Endothelial cell of umbilical vein (primary cell): Measurements from ENCODE around the gene HSF2BP. TPM values are rescaled to one million over a fixed set of nuclear protein-coding genes. Genes with fewer than 3 reads are reported as not detected.

ENCODE experiments used
- BruUV-seq: library from RNA; stranded (reverse); fragments of 400-500 nt; replicated peaks from 2 replicates; lab custom pipeline; 2021; lab: Mats Ljungman, UMichigan
- CTCF ChIA-PET: fragments of 300-600, 350-600 bp; sonication (Branson Sonifier 250); formaldehyde crosslinking; loops from one replicate; lab custom pipeline; 2021; ENCODE audit warnings: antibody characterized with exemption, inconsistent platforms; lab: Charles Lee
- POLR2A ChIA-PET: fragments of 300-600, 350-600 bp; sonication (Branson Sonifier 250); formaldehyde crosslinking; loops from one replicate; lab custom pipeline; 2021; ENCODE audit warnings: antibody characterized with exemption, inconsistent platforms; lab: Charles Lee
- DNase-seq: peaks from one replicate; pipeline ENCODE4 v3.0.0-alpha.2; 2011; ENCODE audit warnings: low read depth, low spot score
- FAIRE-seq: peaks from 2 replicates; lab custom pipeline; 2011; peaks lifted over from hg19 to GRCh38; lab: Jason Lieb, UNC
- H2AFZ ChIP-seq: 2 replicates; pipeline ENCODE4 v1.6.0; 2012; ENCODE audit warnings: low read depth, low read length, control low read depth, inconsistent platforms
- H3K27ac ChIP-seq: 2 replicates; pipeline ENCODE4 v1.5.1; 2011; ENCODE audit warnings: low read depth, mild to moderate bottlenecking, control low read depth, low read length, moderate library complexity; ENCODE audit not compliant: insufficient read depth
- H3K27me3 ChIP-seq, 2 experiments: 2 replicates each; pipeline versions ENCODE4 v1.6.0 to v1.6.1; 2011; ENCODE audit warnings: low read length in 2 of 2, mixed read lengths in 1 of 2; ENCODE audit not compliant: control insufficient read depth in 2 of 2, insufficient read depth in 2 of 2
- H3K36me3 ChIP-seq, 2 experiments: 2 replicates in 1 of 2; 3 replicates in 1 of 2; pipeline ENCODE4 v1.5.1; 2011; ENCODE audit warnings: low read length in 2 of 2, mild to moderate bottlenecking in 1 of 2, moderate library complexity in 1 of 2; ENCODE audit not compliant: control insufficient read depth in 2 of 2, insufficient read depth in 2 of 2; ENCODE audit errors: extremely low read depth in 1 of 2
- H3K4me1 ChIP-seq: 3 replicates; pipeline ENCODE4 v1.5.1; 2011; ENCODE audit warnings: mild to moderate bottlenecking, low read length; ENCODE audit not compliant: control insufficient read depth, insufficient read depth; ENCODE audit errors: extremely low read depth
- H3K4me2 ChIP-seq: 2 replicates; pipeline ENCODE4 v1.6.1; 2011; ENCODE audit warnings: low read length, control low read depth, mixed read lengths; ENCODE audit not compliant: insufficient read depth
- H3K4me3 ChIP-seq, 3 experiments: fragments of 200-600 bp in 1 of 3; sonication (generic), shearing (Covaris generic) in 1 of 3; replicated peaks in 1 of 3; 2 replicates each; pipeline ENCODE4 v1.5.1; 2011 to 2016; ENCODE audit warnings: control low read depth in 3 of 3, low read length in 3 of 3, mild to moderate bottlenecking in 2 of 3, inconsistent platforms in 1 of 3, low read depth in 1 of 3, moderate library complexity in 1 of 3; ENCODE audit not compliant: insufficient read depth in 1 of 3
- H3K79me2 ChIP-seq: 2 replicates; pipeline ENCODE4 v1.6.0; 2012; ENCODE audit warnings: low read length, inconsistent platforms; ENCODE audit not compliant: control insufficient read depth, insufficient read depth
- H3K9ac ChIP-seq: replicated peaks from 2 replicates; pipeline ENCODE3; 2011; ENCODE audit warnings: low read length, control low read depth; ENCODE audit not compliant: insufficient read depth; ENCODE audit errors: extremely low read depth
- H3K9me1 ChIP-seq: replicated peaks from 3 replicates; pipeline ENCODE4 v1.6.0; 2011; ENCODE audit warnings: mild to moderate bottlenecking, low read length; ENCODE audit not compliant: control insufficient read depth, insufficient read depth; ENCODE audit errors: extremely low read depth
- H3K9me3 ChIP-seq: replicated peaks from 2 replicates; pipeline ENCODE4 v1.5.1; 2012; ENCODE audit warnings: low read length, inconsistent platforms; ENCODE audit not compliant: control insufficient read depth, insufficient read depth
- H4K20me1 ChIP-seq: replicated peaks from 2 replicates; pipeline ENCODE3; 2011; ENCODE audit warnings: mild to moderate bottlenecking, low read length; ENCODE audit not compliant: control insufficient read depth, insufficient read depth; ENCODE audit errors: extremely low read depth
- CTCF ChIP-seq, 2 donors: IDR thresholded peaks; 1 replicate in 1 of 2; 2 replicates in 1 of 2; pipeline ENCODE4 v1.5.1; 2011; ENCODE audit warnings: low read length in 2 of 2, mild to moderate bottlenecking in 2 of 2, moderate library complexity in 2 of 2, control low read depth in 1 of 2, inconsistent platforms in 1 of 2, low read depth in 1 of 2; ENCODE audit not compliant: insufficient read depth in 1 of 2; ENCODE audit errors: extremely low read depth in 1 of 2
- EZH2 ChIP-seq: IDR thresholded peaks from 2 replicates; pipeline ENCODE4 v1.6.1; 2012; ENCODE audit warnings: borderline replicate concordance, low read depth, mild to moderate bottlenecking, moderate library complexity, low read length, inconsistent platforms; ENCODE audit not compliant: severe bottlenecking
- FOS ChIP-seq: IDR thresholded peaks from 2 replicates; pipeline ENCODE4 v1.6.1; 2011; ENCODE audit warnings: mild to moderate bottlenecking, low read length, moderate library complexity, borderline replicate concordance; ENCODE audit not compliant: insufficient read depth
- GATA2 ChIP-seq: IDR thresholded peaks from 2 replicates; pipeline ENCODE4 v1.7.0; 2011; ENCODE audit warnings: low read depth, mild to moderate bottlenecking, moderate library complexity, mixed read lengths, low read length; ENCODE audit not compliant: insufficient read length, insufficient read depth
- JUN ChIP-seq: IDR thresholded peaks from 2 replicates; pipeline ENCODE4 v1.6.1; 2011; ENCODE audit warnings: borderline replicate concordance, low read depth; ENCODE audit not compliant: insufficient read length, insufficient read depth
- MAX ChIP-seq: IDR thresholded peaks from 2 replicates; pipeline ENCODE4 v1.6.1; 2011; ENCODE audit not compliant: insufficient read depth, insufficient read length
- MYC ChIP-seq: IDR thresholded peaks from one replicate; pipeline ENCODE4 v1.6.1; 2011; ENCODE audit warnings: mild to moderate bottlenecking, low read depth, low read length
- POLR2A ChIP-seq: IDR thresholded peaks from 2 replicates; pipeline ENCODE4 v1.6.1; 2012; ENCODE audit warnings: low read depth, mild to moderate bottlenecking, control low read depth, low read length
- POLR2AphosphoS5 ChIP-seq: IDR thresholded peaks from 2 replicates; pipeline ENCODE4 v1.6.1; 2012; ENCODE audit warnings: low read depth, mild to moderate bottlenecking, control low read depth, low read length, moderate library complexity; ENCODE audit not compliant: insufficient read depth
- dilution Hi-C: fragments of 300-500 bp; cut with MboI; formaldehyde crosslinking; loops from one replicate; pipeline ENCODE4 v1.15.0; 2019; ENCODE audit warnings: low sequenced_read_pairs; ENCODE audit not compliant: extremely low pct_ligation_motif_present
- intact Hi-C: fragments of 100-400 bp; cut with micrococcal nuclease; formaldehyde crosslinking; loops from one replicate; pipeline ENCODE4 v1.10.0; 2022
- polyA plus RNA-seq, 4 experiments: library from polyadenylated mRNA; depleted of rRNA in 3 of 4; stranded (reverse) in 3 of 4; unstranded in 1 of 4; fragments of >200 nt; gene quantifications; 2 replicates each; pipeline versions ENCODE4 v1.2.1 to v1.2.3, GENCODE V29; 2011 to 2012; ENCODE audit warnings: missing spikeins in 1 of 4
- total RNA-seq: library from RNA; stranded (reverse); gene quantifications from 2 replicates; pipeline ENCODE4 v1.2.3, GENCODE V29; 2021

The HSF2BP gene
- total and polyA plus RNA-seq, 2 donors (not counting 3 experiments of a cell fraction or from before 2014, with no cell fraction given), result 0.41 to 0.55 TPM

GRCh38 chr21:43622796-43623195 lies 36.5 kb downstream of the HSF2BP start:
- dilution Hi-C loops (no loop called here), intact Hi-C loops (no loop called here)
- Histone ChIP-seq H3K4me2 (no peak overlapping the region), H3K79me2 (no peaks in the 10 kb centered on the region), H3K9me1 (no peaks in the 10 kb centered on the region), H3K27ac (no peak overlapping the region), H2AFZ (no peak overlapping the region), H4K20me1 (no peaks in the 10 kb centered on the region), H3K36me3 (no peaks in the 10 kb centered on the region), H3K4me1 (no peaks in the 10 kb centered on the region), H3K27me3 (peaks cover 0 to 20% of the 10 kb centered on the region in 2 experiments), H3K9ac (no peak overlapping the region), H3K4me3 (no peak overlapping the region), H3K9me3 (no peaks in the 10 kb centered on the region)
- CTCF ChIA-PET, result no interaction called here
- no TSS peak for BruUV-seq
- POLR2A ChIA-PET, result no interaction called here
- FAIRE-seq (no peak), DNase-seq (no peak)
- TF ChIP-seq CTCF (IDR thresholded peaks at IDR 0.05; ENCODE audit: extremely low read depth in 1 of 2, insufficient read depth in 1 of 2, low read depth in 1 of 2, low read length in 2 of 2) (no peak), MYC (no peak), GATA2 (no peak), POLR2AphosphoS5 (no peak), MAX (no peak), EZH2 (no peak), JUN (no peak), FOS (no peak), POLR2A (no peak)
